HG03354 (cell line): Measurements from ENCODE around the gene BLOC1S4.
"Not testable (repeated sequence)": the region's sequence is repeated elsewhere in the genome, so short reads cannot be mapped to it uniquely, and the experiment has no call there.

Source experiments
- ATAC-seq: cut with Tn5 transposase; IDR thresholded peaks from one replicate; pipeline ENCODE4 v1.9.1; 2021; ENCODE audit warnings: mild to moderate bottlenecking; ENCODE audit not compliant: unreplicated experiment, poor library complexity, severe bottlenecking

The BLOC1S4 gene

GRCh38 chr4:6710996-6711395 lies 5.0 kb upstream of the BLOC1S4 start:
- no peak for ATAC-seq

- ATAC-seq = no peak
Observed at GRCh38 chr4:6714954-6715353, 1.0 kb upstream of the BLOC1S4 start.

- no peak for ATAC-seq
Observed at GRCh38 chr4:6715704-6716017, 313 bp upstream of the BLOC1S4 start.

GRCh38 chr4:6716958-6717655 lies 1.1 kb downstream of the BLOC1S4 start:
- no peak for ATAC-seq

GRCh38 chr4:6718932-6719610 lies 3.1 kb downstream of the BLOC1S4 start:
- ATAC-seq = no peak

GRCh38 chr4:6719611-6720179 lies 3.7 kb downstream of the BLOC1S4 start:
- ATAC-seq = no peak

- ATAC-seq = no peak
Observed at GRCh38 chr4:6720202-6720699, 4.3 kb downstream of the BLOC1S4 start.

GRCh38 chr4:6721121-6721520 lies 5.1 kb downstream of the BLOC1S4 start:
- ATAC-seq = no peak

GRCh38 chr4:6722891-6723290 lies 6.9 kb downstream of the BLOC1S4 start:
- no peak for ATAC-seq

- ATAC-seq = no peak
Observed at GRCh38 chr4:6723851-6724250, 7.9 kb downstream of the BLOC1S4 start.

- no peak for ATAC-seq
Observed at GRCh38 chr4:6724421-6725111, 8.6 kb downstream of the BLOC1S4 start.

GRCh38 chr4:6725427-6725961 lies 9.5 kb downstream of the BLOC1S4 start:
- not testable (repeated sequence) for ATAC-seq

- no peak for ATAC-seq
Observed at GRCh38 chr4:6727081-6727942, 11.3 kb downstream of the BLOC1S4 start.

GRCh38 chr4:6727943-6728250 lies 11.9 kb downstream of the BLOC1S4 start:
- no peak for ATAC-seq

- ATAC-seq = no peak
Observed at GRCh38 chr4:6728320-6729029, 12.5 kb downstream of the BLOC1S4 start.

- ATAC-seq = no peak
Observed at GRCh38 chr4:6730603-6731317, 14.8 kb downstream of the BLOC1S4 start.

GRCh38 chr4:6731318-6731675 lies 15.3 kb downstream of the BLOC1S4 start:
- no peak for ATAC-seq

- no peak for ATAC-seq
Observed at GRCh38 chr4:6731780-6732179, 15.8 kb downstream of the BLOC1S4 start.
